Measurements from ENCODE around the gene PIP4K2C. TPM values are rescaled to one million over a fixed set of nuclear protein-coding genes. Genes with fewer than 3 reads are reported as not detected.
A peak's percentile ranks its signal among the peaks of the same experiment; 100 is the strongest.

The PIP4K2C gene
- total RNA-seq, 4 donors from 2014 or later, result 21.7 to 38.7 (median 33.1) TPM

- peak overlapping the region; percentile 91 to 99 (median 97) for H3K27ac ChIP-seq
- H3K4me1 ChIP-seq, result peaks cover 0 to 95% (median 31%) of the 10 kb centered on the region in 3 donors
- WGBS, 2 donors (ENCODE audit: low coverage in 1 of 2), result 4 to 41% methylated on average over 10 of the region's 19 CpGs
- H3K27me3 ChIP-seq, result peaks cover 10% of the 10 kb centered on the region
- H3K36me3 ChIP-seq, result peaks cover 0 to 37% of the 10 kb centered on the region in 2 donors
- H3K9me3 ChIP-seq, result no peaks in the 10 kb centered on the region
- H3K4me3 ChIP-seq, result peak overlapping the region in 1 of 2 donors; percentile 89
- TF ChIP-seq CTCF (IDR thresholded peaks at IDR 0.05) (no peak), POLR2AphosphoS5 (IDR thresholded peaks at IDR 0.05) (no peak), EP300 (IDR thresholded peaks at IDR 0.05) (no peak), POLR2A (IDR thresholded peaks at IDR 0.05) (no peak)
- no peak for ATAC-seq
These were observed 18.2 kb downstream of the PIP4K2C start for GRCh38 chr12:57609101-57609780.

- H3K9me3 ChIP-seq, result no peaks in the 10 kb centered on the region
- TF ChIP-seq CTCF (IDR thresholded peaks at IDR 0.05), result no peak
- peaks cover 0 to 95% (median 31%) of the 10 kb centered on the region in 3 donors for H3K4me1 ChIP-seq
- H3K36me3 ChIP-seq, result peaks cover 0 to 44% of the 10 kb centered on the region in 2 donors
- no peak for ATAC-seq
- H3K27me3 ChIP-seq, result peaks cover 10% of the 10 kb centered on the region
- peak overlapping the region; percentile 91 to 99 (median 97) for H3K27ac ChIP-seq
- WGBS, 2 donors (ENCODE audit: low coverage in 1 of 2), result 7 to 11% methylated on average over 5 to 12 of the region's 34 CpGs
- H3K4me3 ChIP-seq, result peak overlapping the region; percentile 89 to 95
These were observed 19.0 kb downstream of the PIP4K2C start for GRCh38 chr12:57609781-57610553.

- Histone ChIP-seq H3K4me3 (peak overlapping the region; percentile 89 to 95), H3K36me3 (peaks cover 0 to 51% of the 10 kb centered on the region in 2 donors), H3K9me3 (no peaks in the 10 kb centered on the region), H3K27me3 (peaks cover 10% of the 10 kb centered on the region), H3K27ac (peak overlapping the region; percentile 91 to 99 (median 97)), H3K4me1 (peaks cover 0 to 95% (median 30%) of the 10 kb centered on the region in 3 donors)
- WGBS, 2 donors (ENCODE audit: low coverage in 1 of 2), result 12% methylated on average over 18 of the region's 29 CpGs; no CpG with 5 or more reads in 1 of the 2 donors
- ATAC-seq, result peak; percentile 76
- TF ChIP-seq CTCF (IDR thresholded peaks at IDR 0.05), result peak in 1 of 4 experiments; percentile 7
- no peak for TF ChIP-seq POLR2AphosphoS5 (IDR thresholded peaks at IDR 0.05)
- TF ChIP-seq POLR2A (IDR thresholded peaks at IDR 0.05), result peak; percentile 13 to 21
- TF ChIP-seq EP300 (IDR thresholded peaks at IDR 0.05), result no peak
These were observed 19.6 kb downstream of the PIP4K2C start for GRCh38 chr12:57610554-57611107.

- WGBS, 2 donors (ENCODE audit: low coverage in 1 of 2), result 10% methylated on average over 5 of the region's 55 CpGs; no CpG with 5 or more reads in 1 of the 2 donors
- Histone ChIP-seq H3K36me3 (peaks cover 0 to 57% of the 10 kb centered on the region in 2 donors), H3K27me3 (peaks cover 10% of the 10 kb centered on the region), H3K27ac (peak within 1 kb of the TSS; percentile 91 to 99 (median 97)), H3K9me3 (no peaks in the 10 kb centered on the region), H3K4me1 (peaks cover 0 to 95% (median 27%) of the 10 kb centered on the region in 3 donors), H3K4me3 (peak within 1 kb of the TSS; percentile 89 to 95)
- peak; percentile 90 for ATAC-seq
- TF ChIP-seq POLR2A (IDR thresholded peaks at IDR 0.05) (peak; percentile 65 to 67), CTCF (IDR thresholded peaks at IDR 0.05) (no peak), EP300 (IDR thresholded peaks at IDR 0.05) (no peak), POLR2AphosphoS5 (IDR thresholded peaks at IDR 0.05) (peak; percentile 69)
These were observed 20.3 kb downstream of the PIP4K2C start, which contains the start of gene ARHGEF25 for GRCh38 chr12:57611108-57611826. Gene ARHGEF25, plus strand, starts transcription at chr12:57611435. Its CDS starts 460 bp downstream, at chr12:57611895.
